Stomach (tissue), 4 donors: ENCODE results near the gene ERC2.

Experiments used
- POLR2A ChIP-seq, 4 donors: fragments of 450-650 bp; IDR thresholded peaks; one replicate each; pipeline ENCODE4 v1.6.1; 2016; ENCODE audit warnings: antibody characterized with exemption in 4 of 4, control low read depth in 2 of 4, mild to moderate bottlenecking in 1 of 4, moderate library complexity in 1 of 4
- POLR2AphosphoS5 ChIP-seq, 3 donors: sonication (generic); formaldehyde crosslinking; IDR thresholded peaks; one replicate each; pipeline ENCODE4 v1.6.1; 2016; ENCODE audit warnings: antibody characterized with exemption in 3 of 3
- TF ChIP-seq, protein P1 (sequence below), 7 experiments: fragments of 450-650 bp in 4 of 7; fragments of 200-600 bp in 3 of 7; sonication (generic) in 3 of 7; IDR thresholded peaks; one replicate each; pipeline ENCODE4 v1.5.1; 2016 to 2019; ENCODE audit warnings: antibody characterized with exemption in 7 of 7, control low read depth in 2 of 7, mild to moderate bottlenecking in 1 of 7

DNA sequence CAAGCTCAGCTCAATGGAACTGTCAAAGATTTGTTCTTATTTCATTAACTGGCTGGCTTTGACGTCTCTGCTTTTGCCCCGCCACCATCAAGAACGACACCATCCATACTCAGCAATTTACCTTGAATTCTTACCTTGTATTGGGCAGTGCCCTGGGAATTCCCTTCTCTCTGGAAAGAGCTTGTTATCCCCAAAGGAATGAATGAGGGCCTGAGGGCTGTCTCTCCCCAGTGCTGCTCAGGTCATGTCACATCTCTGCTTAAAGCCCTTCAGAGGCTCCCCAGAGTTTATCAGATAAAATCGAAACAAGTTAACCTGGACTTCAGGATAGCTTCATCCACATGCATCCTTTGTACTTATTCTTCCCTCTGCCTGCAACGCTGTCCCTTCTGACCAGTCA, 975.3 kb downstream of the ERC2 start:
- TF ChIP-seq, protein P1, sequence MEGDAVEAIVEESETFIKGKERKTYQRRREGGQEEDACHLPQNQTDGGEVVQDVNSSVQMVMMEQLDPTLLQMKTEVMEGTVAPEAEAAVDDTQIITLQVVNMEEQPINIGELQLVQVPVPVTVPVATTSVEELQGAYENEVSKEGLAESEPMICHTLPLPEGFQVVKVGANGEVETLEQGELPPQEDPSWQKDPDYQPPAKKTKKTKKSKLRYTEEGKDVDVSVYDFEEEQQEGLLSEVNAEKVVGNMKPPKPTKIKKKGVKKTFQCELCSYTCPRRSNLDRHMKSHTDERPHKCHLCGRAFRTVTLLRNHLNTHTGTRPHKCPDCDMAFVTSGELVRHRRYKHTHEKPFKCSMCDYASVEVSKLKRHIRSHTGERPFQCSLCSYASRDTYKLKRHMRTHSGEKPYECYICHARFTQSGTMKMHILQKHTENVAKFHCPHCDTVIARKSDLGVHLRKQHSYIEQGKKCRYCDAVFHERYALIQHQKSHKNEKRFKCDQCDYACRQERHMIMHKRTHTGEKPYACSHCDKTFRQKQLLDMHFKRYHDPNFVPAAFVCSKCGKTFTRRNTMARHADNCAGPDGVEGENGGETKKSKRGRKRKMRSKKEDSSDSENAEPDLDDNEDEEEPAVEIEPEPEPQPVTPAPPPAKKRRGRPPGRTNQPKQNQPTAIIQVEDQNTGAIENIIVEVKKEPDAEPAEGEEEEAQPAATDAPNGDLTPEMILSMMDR (IDR thresholded peaks at IDR 0.05) = no peak
- TF ChIP-seq POLR2AphosphoS5 (IDR thresholded peaks at IDR 0.05) (no peak), POLR2A (IDR thresholded peaks at IDR 0.05) (no peak)
